SK-N-SH (cell line): Measurements from ENCODE around the gene RASA1. TPM values are rescaled to one million over a fixed set of nuclear protein-coding genes. Genes with fewer than 3 reads are reported as not detected.

Source experiments
- CTCF ChIA-PET: fragments of 300-600, 350-600 bp; formaldehyde crosslinking; extraction: SDS; loops from one replicate; lab custom pipeline; 2021; lab: Yijun Ruan, JAX
- POLR2A ChIA-PET: fragments of 350-600 bp; sonication (Branson Sonifier 250); formaldehyde crosslinking; extraction: SDS; loops from one replicate; lab custom pipeline; 2020; ENCODE audit warnings: antibody characterized with exemption, inconsistent platforms; lab: Yijun Ruan, JAX
- DNase-seq: peaks from one replicate; pipeline ENCODE4 v3.0.0; 2012
- H2AFZ ChIP-seq: fragments of 200-600 bp; sonication (generic); 2 replicates; pipeline ENCODE4 v1.8.1; 2016; ENCODE audit warnings: antibody characterized with exemption, mild to moderate bottlenecking, low read depth
- H3F3A ChIP-seq: fragments of 200-600 bp; sonication (generic); replicated peaks from 2 replicates; pipeline ENCODE3; 2016; ENCODE audit warnings: antibody characterized with exemption, mild to moderate bottlenecking; ENCODE audit not compliant: insufficient read depth
- H3K27ac ChIP-seq, 2 experiments: fragments of 200-500 bp in 1 of 2; fragments of 200-600 bp in 1 of 2; sonication (Bioruptor generic) in 1 of 2; sonication (generic), shearing (Covaris generic) in 1 of 2; 2 replicates each; pipeline versions ENCODE4 v1.5.1 to v1.6.1; 2014 to 2016; ENCODE audit warnings: low read depth in 2 of 2, inconsistent platforms in 1 of 2, low read length in 1 of 2, mild to moderate bottlenecking in 1 of 2, mixed read lengths in 1 of 2
- H3K27me3 ChIP-seq: fragments of 200-600 bp; sonication (generic), shearing (Covaris generic); 2 replicates; pipeline ENCODE4 v1.6.1; 2016; ENCODE audit warnings: mixed run types; ENCODE audit not compliant: insufficient read depth
- H3K36me3 ChIP-seq, 2 experiments: fragments of 200-500 bp in 1 of 2; fragments of 200-600 bp in 1 of 2; sonication (Bioruptor generic) in 1 of 2; sonication (generic) in 1 of 2; replicated peaks in 1 of 2; 2 replicates each; pipeline versions ENCODE3 to v1.5.1; 2014 to 2016; ENCODE audit warnings: low read length in 1 of 2, mild to moderate bottlenecking in 1 of 2; ENCODE audit not compliant: insufficient read depth in 2 of 2, control insufficient read depth in 1 of 2
- H3K4me1 ChIP-seq, 2 experiments: fragments of 200-500 bp in 1 of 2; fragments of 200-600 bp in 1 of 2; sonication (Bioruptor generic) in 1 of 2; sonication (generic), shearing (Covaris generic) in 1 of 2; 2 replicates each; pipeline versions ENCODE4 v1.5.1 to v1.6.1; 2014 to 2016; ENCODE audit warnings: low read depth in 1 of 2, low read length in 1 of 2, mixed run types in 1 of 2; ENCODE audit not compliant: insufficient read depth in 2 of 2, control insufficient read depth in 1 of 2
- H3K4me2 ChIP-seq: fragments of 200-600 bp; sonication (generic), shearing (Covaris generic); 2 replicates; pipeline ENCODE4 v1.6.1; 2017; ENCODE audit warnings: mixed run types
- H3K4me3 ChIP-seq, 2 experiments: fragments of 200-500 bp in 1 of 2; fragments of 200-600 bp in 1 of 2; sonication (Bioruptor generic) in 1 of 2; sonication (generic), shearing (Covaris generic) in 1 of 2; 2 replicates each; pipeline versions ENCODE4 v1.5.1 to v1.8.1; 2014 to 2016; ENCODE audit warnings: low read depth in 2 of 2, inconsistent platforms in 1 of 2, low read length in 1 of 2, mild to moderate bottlenecking in 1 of 2, mixed read lengths in 1 of 2, moderate library complexity in 1 of 2
- H3K79me2 ChIP-seq: fragments of 200-600 bp; sonication (generic); 2 replicates; pipeline ENCODE4 v1.8.1; 2017; ENCODE audit warnings: mild to moderate bottlenecking; ENCODE audit not compliant: insufficient read depth
- H3K9ac ChIP-seq: fragments of 200-600 bp; sonication (generic); 2 replicates; pipeline ENCODE4 v1.6.1; 2017; ENCODE audit warnings: mixed run types
- H3K9me2 ChIP-seq: fragments of 200-600 bp; sonication (generic); 2 replicates; pipeline ENCODE4 v1.6.1; 2017; ENCODE audit warnings: mixed run types
- H3K9me3 ChIP-seq: fragments of 200-600 bp; sonication (generic); 2 replicates; pipeline ENCODE4 v1.6.1; 2017; ENCODE audit warnings: mixed run types, mild to moderate bottlenecking, moderate library complexity
- H4K20me1 ChIP-seq: fragments of 200-600 bp; sonication (generic); 2 replicates; pipeline ENCODE4 v1.6.1; 2017; ENCODE audit warnings: mild to moderate bottlenecking, mixed run types; ENCODE audit not compliant: insufficient read depth
- CHD2 ChIP-seq: fragments of 150-350 bp; IDR thresholded peaks from 2 replicates; pipeline ENCODE4 v1.6.1; 2018; ENCODE audit warnings: low read length; ENCODE audit not compliant: partially characterized antibody
- ELF1 ChIP-seq: IDR thresholded peaks from 2 replicates; pipeline ENCODE4 v1.4.0; 2012
- EZH2phosphoT487 ChIP-seq: fragments of 200-600 bp; sonication (generic); IDR thresholded peaks from 2 replicates; pipeline ENCODE4 v1.6.1; 2017; ENCODE audit warnings: low read depth, mixed run types, mild to moderate bottlenecking, antibody characterized with exemption, moderate library complexity, borderline replicate concordance
- FOXM1 ChIP-seq: IDR thresholded peaks from 2 replicates; pipeline ENCODE4 v1.4.0; 2012; ENCODE audit warnings: low read depth, mild to moderate bottlenecking
- GABPA ChIP-seq: IDR thresholded peaks from 2 replicates; pipeline ENCODE4 v1.4.0; 2012; ENCODE audit warnings: low read depth, mild to moderate bottlenecking
- GATA2 ChIP-seq: sonication (generic); formaldehyde crosslinking; IDR thresholded peaks from 2 replicates; pipeline ENCODE4 v1.5.0; 2020; ENCODE audit warnings: mild to moderate bottlenecking, missing genetic modification reagents
- JUND ChIP-seq: IDR thresholded peaks from 2 replicates; pipeline ENCODE4 v1.4.0; 2012
- NRF1 ChIP-seq: IDR thresholded peaks from 2 replicates; pipeline ENCODE4 v1.6.1; 2012; ENCODE audit warnings: low read depth, mild to moderate bottlenecking, low read length
- TEAD4 ChIP-seq: IDR thresholded peaks from 2 replicates; pipeline ENCODE4 v1.4.0; 2012; ENCODE audit warnings: mild to moderate bottlenecking, borderline replicate concordance; ENCODE audit not compliant: insufficient read depth
- polyA plus RNA-seq, 3 experiments: library from polyadenylated mRNA; depleted of rRNA; stranded (reverse); fragments of >200 nt; gene quantifications; 2 replicates each; pipeline ENCODE4 v1.2.3, GENCODE V29; 2012
- TF ChIP-seq, protein P1 (sequence below): IDR thresholded peaks from 2 replicates; pipeline ENCODE4 v1.6.1; 2012; ENCODE audit warnings: mild to moderate bottlenecking, low read depth, low read length, moderate library complexity
- TF ChIP-seq, protein P2 (sequence below): fragments of 200-600 bp; sonication (generic); IDR thresholded peaks from 2 replicates; pipeline ENCODE4 v1.6.1; 2017; ENCODE audit warnings: antibody characterized with exemption, mild to moderate bottlenecking, moderate library complexity
- TF ChIP-seq, protein P3 (sequence below): IDR thresholded peaks from 2 replicates; pipeline ENCODE4 v1.4.0; 2012; ENCODE audit warnings: low read depth, borderline replicate concordance
- TF ChIP-seq, protein P4 (sequence below): IDR thresholded peaks from 2 replicates; pipeline ENCODE4 v1.4.0; 2012; ENCODE audit warnings: low read depth
- TF ChIP-seq, protein P5 (sequence below): IDR thresholded peaks from 2 replicates; pipeline ENCODE4 v1.4.0; 2012; ENCODE audit warnings: low read depth, borderline replicate concordance

RASA1 gene
- polyA plus RNA-seq, 1 of the 3 experiments (the other 2 are of a cell fraction): 49.1 TPM

DNA sequence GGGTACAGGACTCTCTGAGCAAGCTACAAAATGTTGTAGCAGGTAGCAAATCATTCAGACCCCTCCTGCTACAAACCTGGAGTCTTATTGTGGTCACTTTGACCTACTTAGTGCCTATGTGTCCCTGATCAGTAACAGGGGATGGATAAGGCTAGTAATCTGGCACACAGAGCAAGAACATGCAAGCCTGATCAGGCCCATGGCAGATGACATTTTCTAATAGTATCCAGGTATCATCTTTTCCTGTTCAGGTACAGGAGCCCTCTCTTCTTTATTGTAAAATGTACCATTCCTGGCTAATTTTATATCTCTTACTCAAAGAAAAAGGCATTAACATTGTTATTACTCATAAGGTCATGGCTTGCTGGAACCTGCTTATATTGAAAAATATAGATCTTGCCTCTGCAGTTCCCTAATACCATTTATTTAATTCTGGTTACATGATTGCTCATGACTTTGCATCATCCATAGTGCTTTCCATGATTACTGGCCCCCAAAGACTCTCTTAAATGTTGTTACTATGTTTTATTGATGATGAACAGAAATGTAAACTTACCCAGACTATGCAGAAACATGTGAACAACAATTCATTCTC is 163.3 kb downstream of the RASA1 start:
- Histone ChIP-seq H3F3A (no peaks in the 10 kb centered on the region), H3K79me2 (no peaks in the 10 kb centered on the region), H3K4me2 (no peak overlapping the region), H3K36me3 (no peaks in the 10 kb centered on the region), H2AFZ (no peak overlapping the region), H3K9me3 (no peaks in the 10 kb centered on the region), H3K27me3 (no peaks in the 10 kb centered on the region), H3K9ac (no peak overlapping the region), H4K20me1 (no peaks in the 10 kb centered on the region), H3K9me2 (no peaks in the 10 kb centered on the region), H3K27ac (no peak overlapping the region), H3K4me1 (no peaks in the 10 kb centered on the region), H3K4me3 (no peak overlapping the region)
- no peak for DNase-seq
- TF ChIP-seq, protein P1, sequence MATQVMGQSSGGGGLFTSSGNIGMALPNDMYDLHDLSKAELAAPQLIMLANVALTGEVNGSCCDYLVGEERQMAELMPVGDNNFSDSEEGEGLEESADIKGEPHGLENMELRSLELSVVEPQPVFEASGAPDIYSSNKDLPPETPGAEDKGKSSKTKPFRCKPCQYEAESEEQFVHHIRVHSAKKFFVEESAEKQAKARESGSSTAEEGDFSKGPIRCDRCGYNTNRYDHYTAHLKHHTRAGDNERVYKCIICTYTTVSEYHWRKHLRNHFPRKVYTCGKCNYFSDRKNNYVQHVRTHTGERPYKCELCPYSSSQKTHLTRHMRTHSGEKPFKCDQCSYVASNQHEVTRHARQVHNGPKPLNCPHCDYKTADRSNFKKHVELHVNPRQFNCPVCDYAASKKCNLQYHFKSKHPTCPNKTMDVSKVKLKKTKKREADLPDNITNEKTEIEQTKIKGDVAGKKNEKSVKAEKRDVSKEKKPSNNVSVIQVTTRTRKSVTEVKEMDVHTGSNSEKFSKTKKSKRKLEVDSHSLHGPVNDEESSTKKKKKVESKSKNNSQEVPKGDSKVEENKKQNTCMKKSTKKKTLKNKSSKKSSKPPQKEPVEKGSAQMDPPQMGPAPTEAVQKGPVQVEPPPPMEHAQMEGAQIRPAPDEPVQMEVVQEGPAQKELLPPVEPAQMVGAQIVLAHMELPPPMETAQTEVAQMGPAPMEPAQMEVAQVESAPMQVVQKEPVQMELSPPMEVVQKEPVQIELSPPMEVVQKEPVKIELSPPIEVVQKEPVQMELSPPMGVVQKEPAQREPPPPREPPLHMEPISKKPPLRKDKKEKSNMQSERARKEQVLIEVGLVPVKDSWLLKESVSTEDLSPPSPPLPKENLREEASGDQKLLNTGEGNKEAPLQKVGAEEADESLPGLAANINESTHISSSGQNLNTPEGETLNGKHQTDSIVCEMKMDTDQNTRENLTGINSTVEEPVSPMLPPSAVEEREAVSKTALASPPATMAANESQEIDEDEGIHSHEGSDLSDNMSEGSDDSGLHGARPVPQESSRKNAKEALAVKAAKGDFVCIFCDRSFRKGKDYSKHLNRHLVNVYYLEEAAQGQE: no peak
- TF ChIP-seq, protein P2, sequence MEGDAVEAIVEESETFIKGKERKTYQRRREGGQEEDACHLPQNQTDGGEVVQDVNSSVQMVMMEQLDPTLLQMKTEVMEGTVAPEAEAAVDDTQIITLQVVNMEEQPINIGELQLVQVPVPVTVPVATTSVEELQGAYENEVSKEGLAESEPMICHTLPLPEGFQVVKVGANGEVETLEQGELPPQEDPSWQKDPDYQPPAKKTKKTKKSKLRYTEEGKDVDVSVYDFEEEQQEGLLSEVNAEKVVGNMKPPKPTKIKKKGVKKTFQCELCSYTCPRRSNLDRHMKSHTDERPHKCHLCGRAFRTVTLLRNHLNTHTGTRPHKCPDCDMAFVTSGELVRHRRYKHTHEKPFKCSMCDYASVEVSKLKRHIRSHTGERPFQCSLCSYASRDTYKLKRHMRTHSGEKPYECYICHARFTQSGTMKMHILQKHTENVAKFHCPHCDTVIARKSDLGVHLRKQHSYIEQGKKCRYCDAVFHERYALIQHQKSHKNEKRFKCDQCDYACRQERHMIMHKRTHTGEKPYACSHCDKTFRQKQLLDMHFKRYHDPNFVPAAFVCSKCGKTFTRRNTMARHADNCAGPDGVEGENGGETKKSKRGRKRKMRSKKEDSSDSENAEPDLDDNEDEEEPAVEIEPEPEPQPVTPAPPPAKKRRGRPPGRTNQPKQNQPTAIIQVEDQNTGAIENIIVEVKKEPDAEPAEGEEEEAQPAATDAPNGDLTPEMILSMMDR: no peak
- TF ChIP-seq, protein P3, sequence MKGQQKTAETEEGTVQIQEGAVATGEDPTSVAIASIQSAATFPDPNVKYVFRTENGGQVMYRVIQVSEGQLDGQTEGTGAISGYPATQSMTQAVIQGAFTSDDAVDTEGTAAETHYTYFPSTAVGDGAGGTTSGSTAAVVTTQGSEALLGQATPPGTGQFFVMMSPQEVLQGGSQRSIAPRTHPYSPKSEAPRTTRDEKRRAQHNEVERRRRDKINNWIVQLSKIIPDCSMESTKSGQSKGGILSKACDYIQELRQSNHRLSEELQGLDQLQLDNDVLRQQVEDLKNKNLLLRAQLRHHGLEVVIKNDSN: no peak
- TF ChIP-seq GABPA (no peak), EZH2phosphoT487 (no peak), CHD2 (no peak), JUND (no peak), ELF1 (no peak), NRF1 (no peak), GATA2 (CRISPR knock-in tag) (no peak), TEAD4 (no peak), FOXM1 (no peak)
- TF ChIP-seq, protein P4, sequence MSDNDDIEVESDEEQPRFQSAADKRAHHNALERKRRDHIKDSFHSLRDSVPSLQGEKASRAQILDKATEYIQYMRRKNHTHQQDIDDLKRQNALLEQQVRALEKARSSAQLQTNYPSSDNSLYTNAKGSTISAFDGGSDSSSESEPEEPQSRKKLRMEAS: no peak
- TF ChIP-seq, protein P5, sequence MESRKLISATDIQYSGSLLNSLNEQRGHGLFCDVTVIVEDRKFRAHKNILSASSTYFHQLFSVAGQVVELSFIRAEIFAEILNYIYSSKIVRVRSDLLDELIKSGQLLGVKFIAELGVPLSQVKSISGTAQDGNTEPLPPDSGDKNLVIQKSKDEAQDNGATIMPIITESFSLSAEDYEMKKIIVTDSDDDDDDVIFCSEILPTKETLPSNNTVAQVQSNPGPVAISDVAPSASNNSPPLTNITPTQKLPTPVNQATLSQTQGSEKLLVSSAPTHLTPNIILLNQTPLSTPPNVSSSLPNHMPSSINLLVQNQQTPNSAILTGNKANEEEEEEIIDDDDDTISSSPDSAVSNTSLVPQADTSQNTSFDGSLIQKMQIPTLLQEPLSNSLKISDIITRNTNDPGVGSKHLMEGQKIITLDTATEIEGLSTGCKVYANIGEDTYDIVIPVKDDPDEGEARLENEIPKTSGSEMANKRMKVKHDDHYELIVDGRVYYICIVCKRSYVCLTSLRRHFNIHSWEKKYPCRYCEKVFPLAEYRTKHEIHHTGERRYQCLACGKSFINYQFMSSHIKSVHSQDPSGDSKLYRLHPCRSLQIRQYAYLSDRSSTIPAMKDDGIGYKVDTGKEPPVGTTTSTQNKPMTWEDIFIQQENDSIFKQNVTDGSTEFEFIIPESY: no peak
- CTCF ChIA-PET: no interaction called here
- POLR2A ChIA-PET: no interaction called here
